Mesendoderm (in vitro differentiated cells): ENCODE results near the gene MCCD1.

Experiments
- DNase-seq: peaks from one replicate; pipeline ENCODE4 v3.0.0; 2013
- H2AK5ac ChIP-seq: 2 replicates; pipeline ENCODE4 v1.6.1; 2013; ENCODE audit warnings: low read length, inconsistent platforms
- H2BK120ac ChIP-seq: 2 replicates; pipeline ENCODE4 v1.6.1; 2013; ENCODE audit warnings: low read depth, mild to moderate bottlenecking, low read length, moderate library complexity, mixed read lengths
- H2BK15ac ChIP-seq: replicated peaks from 2 replicates; pipeline ENCODE4 v1.6.1; 2013; ENCODE audit warnings: low read depth, mild to moderate bottlenecking, moderate library complexity
- H2BK5ac ChIP-seq: 2 replicates; pipeline ENCODE4 v1.6.1; 2013; ENCODE audit warnings: low read length, inconsistent platforms
- H3K18ac ChIP-seq: 2 replicates; pipeline ENCODE4 v1.6.1; 2013; ENCODE audit warnings: mild to moderate bottlenecking, low read length, mixed read lengths
- H3K23ac ChIP-seq: one replicate; pipeline ENCODE4 v1.6.1; 2013; ENCODE audit warnings: low read length
- H3K27ac ChIP-seq: 2 replicates; pipeline ENCODE4 v1.5.1; 2013; ENCODE audit warnings: low read depth, mild to moderate bottlenecking, inconsistent platforms, low read length, moderate library complexity
- H3K27me3 ChIP-seq: 2 replicates; pipeline ENCODE4 v1.6.1; 2013; ENCODE audit warnings: low read length, control low read depth, mild to moderate bottlenecking, inconsistent platforms; ENCODE audit not compliant: insufficient read depth, poor library complexity
- H3K36me3 ChIP-seq: 2 replicates; pipeline ENCODE4 v1.6.1; 2013; ENCODE audit warnings: low read length, inconsistent platforms; ENCODE audit not compliant: control insufficient read depth, insufficient read depth
- H3K4ac ChIP-seq: one replicate; pipeline ENCODE4 v1.6.1; 2013; ENCODE audit warnings: low read depth, mild to moderate bottlenecking, low read length, moderate library complexity
- H3K4me1 ChIP-seq: 2 replicates; pipeline ENCODE4 v1.6.1; 2013; ENCODE audit warnings: low read depth, low read length, inconsistent platforms; ENCODE audit not compliant: control insufficient read depth
- H3K4me2 ChIP-seq: 2 replicates; pipeline ENCODE4 v1.6.1; 2013; ENCODE audit warnings: low read length
- H3K4me3 ChIP-seq: 2 replicates; pipeline ENCODE4 v1.5.1; 2013; ENCODE audit warnings: mild to moderate bottlenecking, low read length
- H3K56ac ChIP-seq: one replicate; pipeline ENCODE4 v1.6.1; 2013; ENCODE audit warnings: low read length
- H3K79me1 ChIP-seq: 2 replicates; pipeline ENCODE4 v1.6.1; 2013; ENCODE audit warnings: low read length, inconsistent platforms
- H3K79me2 ChIP-seq: 2 replicates; pipeline ENCODE4 v1.6.1; 2013; ENCODE audit warnings: mild to moderate bottlenecking, low read length; ENCODE audit not compliant: control insufficient read depth, insufficient read depth
- H3K9ac ChIP-seq: 2 replicates; pipeline ENCODE4 v1.6.1; 2013; ENCODE audit warnings: low read length, inconsistent platforms
- H4K5ac ChIP-seq: one replicate; pipeline ENCODE4 v1.6.1; 2013; ENCODE audit warnings: low read length
- H4K8ac ChIP-seq: one replicate; pipeline ENCODE4 v1.6.1; 2013; ENCODE audit warnings: low read depth, mild to moderate bottlenecking, control low read depth, low read length, moderate library complexity
- WGBS: extraction: QIAGEN DNeasy Blood & Tissue Kit; methylation state at CpG from one replicate; pipeline ENCODE4 v1.1.7; 2013; ENCODE audit warnings: low lambda C conversion rate, missing lambda C conversion rate; ENCODE audit not compliant: insufficient coverage; ENCODE audit errors: extremely low coverage; 5-methylcytosine and 5-hydroxymethylcytosine counted together

Gene MCCD1

DNA sequence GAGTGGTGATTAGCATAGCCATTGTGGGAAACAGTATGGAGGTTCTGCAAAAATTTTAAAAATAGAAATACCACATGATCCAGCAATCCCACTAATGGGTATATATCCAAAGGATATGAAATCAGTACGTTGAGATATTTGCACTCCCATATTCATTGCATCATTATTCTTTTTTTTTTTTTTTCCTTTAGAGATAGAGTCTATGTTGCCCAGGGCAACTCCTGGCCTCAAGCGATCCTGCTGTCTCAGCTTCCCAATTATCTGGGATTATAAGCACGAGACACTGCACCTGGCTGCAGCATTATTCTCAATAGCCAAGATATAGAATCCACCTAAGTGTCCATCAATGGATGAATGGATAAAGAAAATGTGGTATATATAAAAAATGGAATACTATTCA is 6.9 kb upstream of the MCCD1 start:
- Histone ChIP-seq H3K27ac (no peak overlapping the region), H3K4ac (no peak overlapping the region), H3K4me2 (no peak overlapping the region), H3K4me3 (no peak overlapping the region), H3K9ac (no peak overlapping the region), H3K56ac (no peak overlapping the region), H3K23ac (no peak overlapping the region), H3K18ac (no peak overlapping the region), H4K8ac (no peak overlapping the region), H3K4me1 (no peaks in the 10 kb centered on the region), H4K5ac (no peak overlapping the region), H2BK120ac (no peak overlapping the region), H3K27me3 (no peaks in the 10 kb centered on the region), H2BK5ac (no peak overlapping the region), H3K79me1 (no peaks in the 10 kb centered on the region), H2BK15ac (no peak overlapping the region), H3K36me3 (no peaks in the 10 kb centered on the region), H2AK5ac (no peak overlapping the region), H3K79me2 (no peaks in the 10 kb centered on the region)
- DNase-seq: no peak
- WGBS: no CpG with 5 or more reads among the region's 3 CpGs

DNA sequence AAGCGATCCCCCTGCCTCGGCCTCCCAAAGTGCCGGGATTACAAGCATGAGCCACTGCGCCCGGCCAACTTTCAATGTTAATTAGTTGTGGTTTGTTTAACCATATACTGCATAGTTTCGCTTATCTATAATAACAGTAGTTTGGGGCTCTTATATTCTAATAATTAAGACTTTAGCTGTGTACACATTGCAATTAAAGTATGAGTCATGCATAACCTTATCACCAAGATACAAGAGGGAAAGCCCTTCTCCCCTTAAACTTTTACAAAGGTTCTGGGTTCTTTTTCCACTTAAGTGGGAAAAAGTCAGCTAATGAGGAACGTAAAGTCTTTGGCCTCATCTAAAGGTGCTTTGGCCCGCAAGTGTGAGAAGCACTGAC is 3.2 kb upstream of the MCCD1 start:
- Histone ChIP-seq H3K27ac (no peak overlapping the region), H3K36me3 (peaks cover 1% of the 10 kb centered on the region), H3K4ac (no peak overlapping the region), H3K79me1 (no peaks in the 10 kb centered on the region), H2BK5ac (no peak overlapping the region), H3K4me1 (no peaks in the 10 kb centered on the region), H3K4me3 (no peak overlapping the region), H3K27me3 (no peaks in the 10 kb centered on the region), H3K4me2 (no peak overlapping the region), H3K56ac (no peak overlapping the region), H4K5ac (no peak overlapping the region), H2BK15ac (no peak overlapping the region), H3K18ac (no peak overlapping the region), H3K79me2 (no peaks in the 10 kb centered on the region), H3K23ac (no peak overlapping the region), H3K9ac (no peak overlapping the region), H2BK120ac (no peak overlapping the region), H2AK5ac (no peak overlapping the region), H4K8ac (no peak overlapping the region)
- no CpG with 5 or more reads among the region's 8 CpGs for WGBS
- no peak for DNase-seq

DNA sequence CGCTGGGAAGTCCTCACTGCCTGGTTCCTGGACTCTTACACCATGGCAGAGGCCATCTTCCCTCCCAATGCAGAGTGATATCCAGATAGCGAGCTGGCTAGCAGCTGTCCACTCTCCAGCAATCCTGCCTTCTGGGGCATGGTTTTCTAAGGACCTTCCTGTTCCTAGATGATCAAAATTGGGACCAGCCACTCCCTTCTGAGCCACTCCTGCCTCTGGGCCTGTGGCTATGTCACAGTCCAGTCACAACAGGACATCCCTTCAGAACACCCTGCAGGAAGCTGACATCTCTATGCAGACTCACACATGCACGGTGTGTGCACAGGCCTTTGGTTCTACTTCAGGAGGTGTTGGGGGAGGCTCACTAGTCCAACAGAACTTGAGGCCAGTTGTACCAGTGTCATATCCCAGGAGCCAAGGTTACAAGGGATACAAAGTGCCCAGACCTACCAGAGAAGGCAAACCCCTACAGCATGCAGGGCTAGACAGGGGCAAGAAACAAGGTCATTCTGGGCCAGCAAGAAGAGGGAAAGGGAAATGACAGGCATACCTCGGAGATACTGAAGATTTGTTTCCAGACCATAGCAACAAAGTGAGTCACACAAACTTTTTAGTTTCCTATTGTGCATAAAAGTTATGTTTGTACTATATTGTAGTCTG is 2.7 kb upstream of the MCCD1 start:
- Histone ChIP-seq H3K9ac (no peak overlapping the region), H3K27me3 (no peaks in the 10 kb centered on the region), H3K79me1 (peaks cover 2% of the 10 kb centered on the region), H3K23ac (no peak overlapping the region), H3K4me2 (no peak overlapping the region), H2BK15ac (no peak overlapping the region), H2AK5ac (no peak overlapping the region), H4K5ac (no peak overlapping the region), H3K27ac (no peak overlapping the region), H3K18ac (no peak overlapping the region), H3K36me3 (peaks cover 6% of the 10 kb centered on the region), H3K4me1 (peaks cover 2% of the 10 kb centered on the region), H3K4ac (no peak overlapping the region), H3K4me3 (no peak overlapping the region), H4K8ac (no peak overlapping the region), H2BK5ac (no peak overlapping the region), H2BK120ac (no peak overlapping the region), H3K79me2 (no peaks in the 10 kb centered on the region), H3K56ac (no peak overlapping the region)
- no peak for DNase-seq
- WGBS: no CpG with 5 or more reads among the region's 4 CpGs

DNA sequence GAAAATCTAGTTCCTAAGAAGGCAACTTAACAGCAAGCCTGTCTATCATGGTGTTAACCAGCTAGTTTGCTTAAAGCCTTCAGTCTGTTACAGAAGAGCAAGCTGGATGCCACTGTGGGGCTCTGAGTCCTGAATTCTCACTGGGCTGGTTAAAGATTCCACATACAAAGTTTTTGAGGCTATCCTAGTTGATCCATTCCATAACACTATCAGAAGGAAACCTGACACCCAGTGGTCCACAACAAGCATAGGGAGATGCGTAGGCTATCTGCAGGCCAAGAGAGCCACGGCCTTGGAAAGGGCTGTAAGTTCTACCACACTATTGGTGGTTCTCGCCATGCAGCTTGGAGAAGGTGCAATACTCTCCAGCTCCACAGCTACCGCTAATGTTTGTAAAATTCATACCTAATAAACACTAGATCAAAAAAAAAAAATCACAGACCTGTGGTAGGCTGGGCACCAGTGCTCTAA is 420 bp upstream of the MCCD1 start:
- Histone ChIP-seq H3K23ac (no peak overlapping the region), H2AK5ac (no peak overlapping the region), H2BK15ac (no peak overlapping the region), H3K79me1 (peaks cover 9% of the 10 kb centered on the region), H2BK120ac (no peak overlapping the region), H3K27me3 (no peaks in the 10 kb centered on the region), H3K36me3 (peaks cover 16% of the 10 kb centered on the region), H3K4ac (no peak overlapping the region), H2BK5ac (no peak overlapping the region), H4K8ac (no peak overlapping the region), H3K79me2 (no peaks in the 10 kb centered on the region), H3K9ac (no peak overlapping the region), H3K56ac (no peak overlapping the region), H3K4me1 (peaks cover 2% of the 10 kb centered on the region), H3K27ac (no peak overlapping the region), H3K4me2 (no peak overlapping the region), H3K18ac (no peak overlapping the region), H3K4me3 (no peak overlapping the region), H4K5ac (no peak overlapping the region)
- no CpG with 5 or more reads among the region's 4 CpGs for WGBS
- no peak for DNase-seq

DNA sequence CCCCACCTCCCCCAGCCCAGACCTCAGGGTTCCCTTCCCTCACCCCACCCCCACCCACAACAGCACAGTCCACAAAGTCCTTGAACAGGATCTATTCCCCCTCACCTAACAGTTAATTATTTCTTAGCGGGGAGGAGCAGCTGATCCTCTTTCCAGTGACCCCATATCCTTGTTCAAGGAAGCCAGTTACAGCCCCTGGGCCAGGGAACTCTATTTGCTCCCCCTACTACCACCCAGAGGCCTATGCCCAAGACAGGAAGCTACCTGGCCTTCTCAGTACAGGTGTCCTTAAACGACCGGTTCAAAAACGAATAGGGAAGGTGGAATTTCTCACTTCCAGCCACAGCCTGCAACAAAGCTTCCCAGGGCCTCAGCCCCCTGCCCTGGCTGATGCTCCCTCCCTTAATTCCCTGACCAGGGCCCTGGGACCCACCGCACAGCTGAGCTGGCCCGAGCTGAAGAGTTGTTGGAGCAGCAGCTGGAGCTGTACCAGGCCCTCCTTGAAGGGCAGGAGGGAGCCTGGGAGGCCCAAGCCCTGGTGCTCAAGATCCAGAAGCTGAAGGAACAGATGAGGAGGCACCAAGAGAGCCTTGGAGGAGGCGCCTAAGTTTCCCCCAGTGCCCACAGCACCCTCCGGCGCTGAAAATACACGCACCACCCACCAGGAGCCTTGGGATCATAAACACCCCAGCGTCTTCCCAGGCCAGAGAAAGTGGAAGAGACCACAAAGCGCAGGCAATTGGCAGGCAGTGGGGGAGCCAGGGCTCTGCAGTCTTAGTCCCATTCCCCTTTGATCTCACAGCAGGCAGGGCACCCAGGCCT is 778 bp downstream of the MCCD1 start:
- H2AK5ac ChIP-seq: no peak overlapping the region
- H3K79me1 ChIP-seq: peaks cover 15% of the 10 kb centered on the region
- H3K56ac ChIP-seq: no peak overlapping the region
- H2BK5ac ChIP-seq: no peak overlapping the region
- H3K4me1 ChIP-seq: peaks cover 2% of the 10 kb centered on the region
- WGBS: no CpG with 5 or more reads among the region's 12 CpGs
- no peak overlapping the region for H3K4ac ChIP-seq
- H3K18ac ChIP-seq: no peak overlapping the region
- H3K79me2 ChIP-seq: no peaks in the 10 kb centered on the region
- no peak overlapping the region for H2BK120ac ChIP-seq
- H3K27me3 ChIP-seq: no peaks in the 10 kb centered on the region
- no peak overlapping the region for H3K4me3 ChIP-seq
- peak; percentile 49 for DNase-seq
- H4K5ac ChIP-seq: no peak overlapping the region
- peaks cover 25% of the 10 kb centered on the region for H3K36me3 ChIP-seq
- H3K23ac ChIP-seq: no peak overlapping the region
- H2BK15ac ChIP-seq: no peak overlapping the region
- no peak overlapping the region for H3K4me2 ChIP-seq
- no peak overlapping the region for H3K27ac ChIP-seq
- no peak overlapping the region for H3K9ac ChIP-seq
- H4K8ac ChIP-seq: no peak overlapping the region
